K562 (cell line): ENCODE results near the gene NYAP1. TPM values are rescaled to one million over a fixed set of nuclear protein-coding genes. Genes with fewer than 3 reads are reported as not detected.

Source experiments
- BMI1 ChIP-seq: fragments of 150-350 bp; IDR thresholded peaks from 2 replicates; pipeline ENCODE4 v1.6.1; 2014; ENCODE audit warnings: low read length
- CEBPB ChIP-seq: fragments of 450-650 bp; IDR thresholded peaks from 2 replicates; pipeline ENCODE4 v1.6.1; 2016; ENCODE audit warnings: missing genetic modification characterization, missing compliant biosample characterization
- ESRRB ChIP-seq: fragments of 250-450 bp; sonication (Bioruptor Pico); IDR thresholded peaks from 2 replicates; pipeline ENCODE4 v1.5.0; 2020; ENCODE audit warnings: mild to moderate bottlenecking, moderate library complexity, borderline replicate concordance
- FOXK2 ChIP-seq, 2 experiments: fragments of 450-650 bp; IDR thresholded peaks in 1 of 2; conservative IDR thresholded peaks in 1 of 2; 2 replicates each; pipeline ENCODE4 v1.6.1; 2016; ENCODE audit warnings: low read depth in 2 of 2, mild to moderate bottlenecking in 1 of 2
- HDAC2 ChIP-seq: fragments of 450-650 bp; IDR thresholded peaks from 2 replicates; pipeline ENCODE4 v1.6.1; 2016; ENCODE audit warnings: mild to moderate bottlenecking
- ILF3 ChIP-seq: fragments of 450-650 bp; IDR thresholded peaks from 2 replicates; pipeline ENCODE4 v1.6.1; 2018; ENCODE audit warnings: antibody characterized with exemption, mild to moderate bottlenecking, moderate library complexity, borderline replicate concordance
- JUN ChIP-seq, 2 experiments: sonication (generic) in 1 of 2; formaldehyde crosslinking in 1 of 2; IDR thresholded peaks; 2 replicates each; pipeline versions ENCODE4 v1.6.1 to v1.8.0; 2012 to 2022; ENCODE audit warnings: borderline replicate concordance in 2 of 2, mild to moderate bottlenecking in 2 of 2, improper control_type of control experiment in 1 of 2, low read depth in 1 of 2, low read length in 1 of 2, missing genetic modification reagents in 1 of 2
- LARP7 ChIP-seq: fragments of 450-650 bp; IDR thresholded peaks from 2 replicates; pipeline ENCODE4 v1.6.1; 2016
- MCM7 ChIP-seq, 2 experiments: fragments of 450-650 bp; IDR thresholded peaks; 2 replicates each; pipeline ENCODE4 v1.6.1; 2016 to 2018
- MYNN ChIP-seq, 2 experiments: sonication (generic); formaldehyde crosslinking in 1 of 2; IDR thresholded peaks; 2 replicates each; pipeline versions ENCODE4 v1.5.0 to v1.6.1; 2016 to 2020; ENCODE audit warnings: antibody characterized with exemption in 1 of 2, missing genetic modification reagents in 1 of 2
- PKNOX1 ChIP-seq: fragments of 450-650 bp; IDR thresholded peaks from 2 replicates; pipeline ENCODE4 v1.6.1; 2016
- SIX5 ChIP-seq, 2 experiments: IDR thresholded peaks; 2 replicates each; pipeline ENCODE4 v1.6.1; 2011; ENCODE audit warnings: low read length in 2 of 2, borderline replicate concordance in 1 of 2, low read depth in 1 of 2, mild to moderate bottlenecking in 1 of 2, moderate library complexity in 1 of 2; ENCODE audit not compliant: insufficient read depth in 1 of 2
- SMAD1 ChIP-seq: fragments of 150-350 bp; IDR thresholded peaks from 2 replicates; pipeline ENCODE4 v1.6.1; 2014; ENCODE audit warnings: low read length, low read depth; ENCODE audit not compliant: partially characterized antibody
- TCF7 ChIP-seq: sonication (generic); IDR thresholded peaks from 2 replicates; pipeline ENCODE4 v1.6.1; 2016; ENCODE audit warnings: antibody characterized with exemption, borderline replicate concordance
- TRIM25 ChIP-seq: fragments of 450-650 bp; IDR thresholded peaks from 2 replicates; pipeline ENCODE4 v1.7.0; 2016; ENCODE audit warnings: borderline replicate concordance
- ZEB2 ChIP-seq: fragments of 450-650 bp; IDR thresholded peaks from 2 replicates; pipeline ENCODE4 v1.6.1; 2016
- ZNF444 ChIP-seq: fragments of 250-450 bp; sonication (Bioruptor Pico); IDR thresholded peaks from 2 replicates; pipeline ENCODE4 v1.4.0; 2020; ENCODE audit warnings: mild to moderate bottlenecking, moderate library complexity
- ZZZ3 ChIP-seq: fragments of 450-650 bp; IDR thresholded peaks from 2 replicates; pipeline ENCODE4 v1.6.1; 2016; ENCODE audit warnings: antibody characterized with exemption, mild to moderate bottlenecking, moderate library complexity
- polyA plus RNA-seq, 8 experiments: library from polyadenylated mRNA; depleted of rRNA in 4 of 8; stranded (reverse) in 5 of 8; unstranded in 3 of 8; fragments of >200 nt; fragmentation: Nextera tagmentation in 2 of 8; fragmentation: Illumina TruSeq in 1 of 8; extraction: Ambion mirVana in 2 of 8; extraction: Trizol in 1 of 8; gene quantifications; 2 replicates each; pipeline versions ENCODE4 v1.2.1 to v1.2.3, GENCODE V29; 2011 to 2014; ENCODE audit warnings: inconsistent platforms in 1 of 8, missing spikeins in 1 of 8
- total RNA-seq, 7 experiments: library from RNA; depleted of rRNA in 6 of 7; stranded (reverse); fragments of >200 nt in 6 of 7; fragmentation: Illumina TruSeq in 2 of 7; extraction: Trizol in 2 of 7; gene quantifications; 2 replicates each; pipeline versions ENCODE4 v1.2.1 to v1.2.3, GENCODE V29; 2011 to 2021; ENCODE audit warnings: low replicate concordance in 1 of 7

Gene NYAP1
- total and polyA plus RNA-seq, 9 of the 15 experiments (the other 6 are each of a cell fraction or from before 2014, with no cell fraction given) = 0.11 to 0.88 (median 0.22) TPM; not detected in 2

- TF ChIP-seq TRIM25 (no peak), SIX5 (IDR thresholded peaks at IDR 0.05; ENCODE audit: borderline replicate concordance in 1 of 2, insufficient read depth in 1 of 2, low read depth in 1 of 2, low read length in 2 of 2) (no peak), ZEB2 (peak; percentile 47; the same call in 1 of the 2 replicates), MCM7 (IDR thresholded peaks at IDR 0.05) (no peak), ESRRB (CRISPR knock-in tag) (no peak), BMI1 (no peak), ZNF444 (CRISPR knock-in tag) (no peak), FOXK2 (conservative IDR thresholded peaks at IDR 0.05 in 1 of 2, IDR thresholded peaks at IDR 0.05 in 1 of 2; ENCODE audit: low read depth in 2 of 2) (no peak), ILF3 (no peak), HDAC2 (no peak), ZZZ3 (no peak), TCF7 (no peak), JUN (IDR thresholded peaks at IDR 0.05; ENCODE audit: borderline replicate concordance, low read depth, low read length) (no peak), JUN (CRISPR knock-in tag; IDR thresholded peaks at IDR 0.05; ENCODE audit: borderline replicate concordance) (no peak), SMAD1 (no peak), MYNN (IDR thresholded peaks at IDR 0.05) (no peak), MYNN (CRISPR knock-in tag; IDR thresholded peaks at IDR 0.05) (no peak), LARP7 (no peak), CEBPB (tag) (peak; percentile 28; the same call in 1 of the 2 replicates), PKNOX1 (peak; percentile 56)
Measured at GRCh38 chr7:100540073-100540723, 56.5 kb downstream of the NYAP1 start (continued).
